H9 (cell line): ENCODE results near the gene MORF4L1. TPM values are rescaled to one million over a fixed set of nuclear protein-coding genes. Genes with fewer than 3 reads are reported as not detected.

Source experiments
- DNase-seq: peaks from one replicate; pipeline ENCODE4 v3.0.0-alpha.2; 2017
- H2AFZ ChIP-seq: one replicate; pipeline ENCODE4 v1.6.1; 2013; ENCODE audit warnings: mild to moderate bottlenecking, low read length, control low read depth, moderate library complexity
- H2AK5ac ChIP-seq: 2 replicates; pipeline ENCODE4 v1.6.1; 2013; ENCODE audit warnings: low read length, control low read depth, mixed read lengths; ENCODE audit not compliant: insufficient read length
- H2BK120ac ChIP-seq: one replicate; pipeline ENCODE4 v1.6.1; 2013; ENCODE audit warnings: low read depth, mild to moderate bottlenecking, low read length, control low read depth, inconsistent platforms; ENCODE audit not compliant: poor library complexity, severe bottlenecking
- H2BK12ac ChIP-seq: 2 replicates; pipeline ENCODE4 v1.6.1; 2013; ENCODE audit warnings: low read length, control low read depth, mixed read lengths, low read depth; ENCODE audit not compliant: insufficient read length
- H2BK15ac ChIP-seq: 2 replicates; pipeline ENCODE4 v1.6.1; 2013; ENCODE audit warnings: low read depth, low read length, control low read depth
- H2BK20ac ChIP-seq: one replicate; pipeline ENCODE4 v1.6.1; 2013; ENCODE audit warnings: low read depth, mild to moderate bottlenecking, low read length, control low read depth, inconsistent platforms; ENCODE audit not compliant: poor library complexity, severe bottlenecking
- H2BK5ac ChIP-seq: 2 replicates; pipeline ENCODE4 v1.6.1; 2013; ENCODE audit warnings: low read length, control low read depth, mixed read lengths; ENCODE audit not compliant: insufficient read length
- H3K14ac ChIP-seq: 2 replicates; pipeline ENCODE4 v1.6.1; 2013; ENCODE audit warnings: low read length, control low read depth; ENCODE audit not compliant: insufficient read depth
- H3K18ac ChIP-seq: 2 replicates; pipeline ENCODE4 v1.6.1; 2013; ENCODE audit warnings: low read depth, mild to moderate bottlenecking, mixed read lengths, low read length, control low read depth; ENCODE audit not compliant: insufficient read length
- H3K23ac ChIP-seq: 2 replicates; pipeline ENCODE4 v1.6.1; 2013; ENCODE audit warnings: low read length, control low read depth, mixed read lengths, low read depth; ENCODE audit not compliant: insufficient read length
- H3K23me2 ChIP-seq: 2 replicates; pipeline ENCODE4 v1.6.1; 2013; ENCODE audit warnings: low read depth, mild to moderate bottlenecking, mixed read lengths, low read length, control low read depth; ENCODE audit not compliant: insufficient read length, poor library complexity, severe bottlenecking
- H3K27ac ChIP-seq: 2 replicates; pipeline ENCODE4 v1.5.1; 2013; ENCODE audit warnings: low read length, control low read depth, mixed read lengths, low read depth; ENCODE audit not compliant: insufficient read length
- H3K27me3 ChIP-seq: 2 replicates; pipeline ENCODE4 v1.6.1; 2013; ENCODE audit warnings: low read length, control low read depth, inconsistent platforms; ENCODE audit not compliant: insufficient read depth
- H3K4ac ChIP-seq: 2 replicates; pipeline ENCODE4 v1.6.1; 2013; ENCODE audit warnings: low read depth, mild to moderate bottlenecking, control low read depth, inconsistent platforms, low read length, moderate library complexity
- H3K4me1 ChIP-seq: 2 replicates; pipeline ENCODE4 v1.6.1; 2013; ENCODE audit warnings: low read length, control low read depth, inconsistent platforms; ENCODE audit not compliant: insufficient read depth
- H3K4me2 ChIP-seq: 2 replicates; pipeline ENCODE4 v1.6.1; 2013; ENCODE audit warnings: low read length, control low read depth, mixed read lengths; ENCODE audit not compliant: insufficient read length, insufficient read depth
- H3K56ac ChIP-seq: 2 replicates; pipeline ENCODE4 v1.6.1; 2013; ENCODE audit warnings: low read depth, mild to moderate bottlenecking, mixed read lengths, low read length, control low read depth; ENCODE audit not compliant: insufficient read length
- H3K79me1 ChIP-seq: 2 replicates; pipeline ENCODE4 v1.6.1; 2013; ENCODE audit warnings: low read depth, mild to moderate bottlenecking, moderate library complexity, low read length, control low read depth, inconsistent platforms; ENCODE audit not compliant: insufficient read depth, poor library complexity, severe bottlenecking
- H3K79me2 ChIP-seq: 2 replicates; pipeline ENCODE4 v1.6.1; 2013; ENCODE audit warnings: low read length, control low read depth, inconsistent platforms; ENCODE audit not compliant: insufficient read depth
- H3K9ac ChIP-seq: 2 replicates; pipeline ENCODE4 v1.6.1; 2013; ENCODE audit warnings: low read length, control low read depth, mixed read lengths; ENCODE audit not compliant: insufficient read length; ENCODE audit errors: extremely low read depth
- H3K9me3 ChIP-seq: one replicate; pipeline ENCODE4 v1.6.1; 2013; ENCODE audit warnings: low read depth, low read length, inconsistent platforms; ENCODE audit not compliant: control insufficient read depth
- H3T11ph ChIP-seq: one replicate; pipeline ENCODE4 v1.6.1; 2013; ENCODE audit warnings: mild to moderate bottlenecking, low read length, control low read depth, inconsistent platforms
- H4K20me1 ChIP-seq: one replicate; pipeline ENCODE4 v1.6.1; 2013; ENCODE audit not compliant: control insufficient read depth, insufficient read length, insufficient read depth
- H4K5ac ChIP-seq: 2 replicates; pipeline ENCODE4 v1.6.1; 2013; ENCODE audit warnings: low read depth, mild to moderate bottlenecking, mixed read lengths, low read length, control low read depth; ENCODE audit not compliant: insufficient read length
- H4K8ac ChIP-seq: replicated peaks from 2 replicates; pipeline ENCODE4 v1.6.1; 2013; ENCODE audit warnings: low read length, control low read depth, mixed read lengths, low read depth; ENCODE audit not compliant: insufficient read length
- H4K91ac ChIP-seq: 2 replicates; pipeline ENCODE4 v1.6.1; 2013; ENCODE audit warnings: low read depth, mild to moderate bottlenecking, moderate library complexity, mixed read lengths, low read length, control low read depth; ENCODE audit not compliant: insufficient read length
- H3K27ac Mint-ChIP-seq, 3 experiments: 2 replicates in 2 of 3; 3 replicates in 1 of 3; pipeline ENCODE4 v1.8.0; 2020 to 2021; ENCODE audit warnings: mixed read lengths in 3 of 3, mild to moderate bottlenecking in 1 of 3, moderate library complexity in 1 of 3
- H3K27me3 Mint-ChIP-seq: 2 replicates; pipeline ENCODE4 v1.8.0; 2021; ENCODE audit warnings: low read depth, mild to moderate bottlenecking, moderate library complexity, mixed read lengths
- H3K36me3 Mint-ChIP-seq, 3 experiments: 2 replicates in 2 of 3; 3 replicates in 1 of 3; pipeline ENCODE4 v1.8.0; 2020 to 2021; ENCODE audit warnings: low read depth in 3 of 3, mixed read lengths in 3 of 3; ENCODE audit not compliant: insufficient read depth in 1 of 3
- H3K4me1 Mint-ChIP-seq, 2 experiments: 2 replicates each; pipeline ENCODE4 v1.8.0; 2020; ENCODE audit warnings: mixed read lengths in 2 of 2
- H3K4me3 Mint-ChIP-seq, 2 experiments: 2 replicates in 1 of 2; 3 replicates in 1 of 2; pipeline ENCODE4 v1.8.0; 2020 to 2021; ENCODE audit warnings: mild to moderate bottlenecking in 2 of 2, mixed read lengths in 2 of 2, moderate library complexity in 1 of 2
- H3K9me3 Mint-ChIP-seq, 2 experiments: 2 replicates in 1 of 2; 3 replicates in 1 of 2; pipeline ENCODE4 v1.8.0; 2020; ENCODE audit warnings: mild to moderate bottlenecking in 2 of 2, mixed read lengths in 2 of 2, moderate library complexity in 1 of 2
- CTCF ChIP-seq: fragments of 200-600 bp; sonication (generic); conservative IDR thresholded peaks from 3 replicates; pipeline ENCODE4 v1.8.0; 2021; ENCODE audit warnings: antibody characterized with exemption, mild to moderate bottlenecking
- WGBS: extraction: QIAGEN DNeasy Blood & Tissue Kit; methylation state at CpG from one replicate; pipeline ENCODE4 v1.1.7; 2013; ENCODE audit warnings: missing lambda C conversion rate, low lambda C conversion rate, mixed read lengths; ENCODE audit not compliant: insufficient read length; ENCODE audit errors: extremely low coverage; 5-methylcytosine and 5-hydroxymethylcytosine counted together
- total RNA-seq: library from RNA; stranded (reverse); gene quantifications from 2 replicates; pipeline ENCODE4 v1.2.1, GENCODE V29; 2021

The MORF4L1 gene
- total RNA-seq, 1 experiment from 2014 or later: 544 TPM

DNA sequence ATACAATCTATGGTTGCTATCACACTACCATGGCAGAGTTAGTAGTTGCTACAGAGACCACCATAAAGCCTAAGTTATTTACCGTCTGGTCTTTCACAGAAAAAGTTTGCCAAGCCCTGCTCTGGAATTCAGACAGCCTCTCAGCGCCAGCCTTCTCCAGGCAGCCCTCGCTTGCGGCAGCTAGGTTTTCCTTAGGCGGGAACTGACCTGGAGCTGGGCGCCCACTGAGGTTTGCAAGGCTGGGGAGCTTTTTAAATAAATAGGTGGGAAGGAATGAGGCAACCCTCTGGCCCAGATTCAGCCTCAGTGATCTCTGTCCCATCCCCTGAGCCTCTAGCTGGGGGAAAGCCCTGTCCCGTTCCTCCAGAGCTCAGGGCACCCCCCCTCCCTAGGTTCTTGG is 71.0 kb downstream of the MORF4L1 start:
- H3K27me3 ChIP-seq: no peaks in the 10 kb centered on the region; the same call in 1 of the 2 replicates
- H3K4me1 Mint-ChIP-seq: peaks cover 9 to 12% of the 10 kb centered on the region in 2 experiments
- no peak overlapping the region for H3K56ac ChIP-seq
- no CpG with 5 or more reads among the region's 7 CpGs for WGBS
- no peak overlapping the region for H3T11ph ChIP-seq
- peaks cover 8% of the 10 kb centered on the region for H3K23me2 ChIP-seq
- no peaks in the 10 kb centered on the region for H3K79me1 ChIP-seq
- no peaks in the 10 kb centered on the region for H4K20me1 ChIP-seq
- no peak overlapping the region for H2BK15ac ChIP-seq
- no peak overlapping the region for H2BK120ac ChIP-seq
- H3K4me1 ChIP-seq: peaks cover 4% of the 10 kb centered on the region; the same call in 1 of the 2 replicates
- no peak overlapping the region for H3K9ac ChIP-seq
- no peak overlapping the region for H3K27ac ChIP-seq
- H4K5ac ChIP-seq: no peak overlapping the region
- no peak overlapping the region for H3K4me2 ChIP-seq
- no peaks in the 10 kb centered on the region for H3K9me3 ChIP-seq
- no peak overlapping the region for H2BK20ac ChIP-seq
- no peak overlapping the region for H3K4ac ChIP-seq
- no peak overlapping the region for H3K18ac ChIP-seq
- no peak overlapping the region for H3K27ac Mint-ChIP-seq
- no peak for TF ChIP-seq CTCF
- H3K23ac ChIP-seq: no peak overlapping the region
- H3K36me3 Mint-ChIP-seq: no peaks in the 10 kb centered on the region; a peak in 1 of 7 replicates
- DNase-seq: no peak
- H2BK12ac ChIP-seq: no peak overlapping the region
- H2AFZ ChIP-seq: no peak overlapping the region
- H2AK5ac ChIP-seq: no peak overlapping the region
- H3K27me3 Mint-ChIP-seq: peaks cover 47% of the 10 kb centered on the region
- H4K91ac ChIP-seq: no peak overlapping the region
- H3K9me3 Mint-ChIP-seq: no peaks in the 10 kb centered on the region
- no peak overlapping the region for H4K8ac ChIP-seq
- H2BK5ac ChIP-seq: no peak overlapping the region
- peak overlapping the region; percentile 22 to 60; a peak in 4 of 5 replicates for H3K4me3 Mint-ChIP-seq
- H3K14ac ChIP-seq: no peak overlapping the region
- no peaks in the 10 kb centered on the region for H3K79me2 ChIP-seq
